ENCODE results near the gene RYK.
"Not testable (repeated sequence)": the region's sequence is repeated elsewhere in the genome, so short reads cannot be mapped to it uniquely, and the experiment has no call there.

The RYK gene

GRCh38 chr3:134228035-134228434 lies 22.6 kb downstream of the RYK start:
- no peak overlapping the region for H3K27ac ChIP-seq

GRCh38 chr3:134224796-134225156 lies 25.9 kb downstream of the RYK start:
- not testable (repeated sequence) for H3K27ac ChIP-seq; DNase-seq (ENCODE audit: low read depth, low spot score)

More at GRCh38 chr3:134228035-134228434, 22.6 kb downstream of the RYK start:
- no peak for DNase-seq (ENCODE audit: low read depth, low spot score)

DNA sequence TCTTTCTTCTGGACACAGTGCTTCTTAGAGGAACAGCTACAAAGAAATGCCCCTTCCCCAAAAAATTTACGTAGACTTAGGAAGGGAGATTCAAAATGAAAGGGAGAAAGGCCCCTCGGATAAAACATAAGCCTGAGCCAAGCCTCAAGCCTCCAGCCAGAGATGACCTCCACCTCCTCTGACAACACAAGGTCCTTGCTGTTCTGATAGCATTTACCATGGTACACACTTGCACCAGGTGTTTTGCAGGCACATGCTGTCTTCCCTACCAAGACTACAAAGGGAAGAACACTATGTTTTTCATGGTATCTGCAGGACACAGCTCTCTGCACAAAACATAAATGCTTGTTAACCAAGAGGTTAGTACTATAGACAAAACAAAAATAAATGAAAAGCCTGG lies 27.8 kb downstream of the RYK start:
- DNase-seq (ENCODE audit: low read depth, low spot score) = no peak
- no peak overlapping the region for H3K27ac ChIP-seq

DNA sequence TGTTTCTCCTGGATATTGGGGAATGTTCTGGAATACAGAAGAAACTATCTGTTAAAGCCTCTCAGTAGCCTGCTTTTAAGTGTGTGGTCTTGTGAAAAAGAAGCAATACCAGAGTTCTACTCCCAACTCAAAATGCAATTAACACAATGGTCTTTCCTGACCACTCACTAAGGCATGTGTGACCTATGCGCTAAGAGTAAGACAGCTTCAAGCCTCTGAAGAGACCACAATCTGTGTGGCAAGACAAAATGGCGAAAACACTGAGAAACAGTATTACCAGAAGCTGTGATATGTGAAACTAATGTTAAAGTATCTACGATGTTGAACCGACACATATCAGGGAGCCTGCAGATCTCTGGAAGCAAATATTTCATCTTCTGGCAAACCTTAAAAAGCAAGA lies 33.8 kb downstream of the RYK start:
- DNase-seq (ENCODE audit: low read depth, low spot score) = no peak
- H3K27ac ChIP-seq = no peak overlapping the region

GRCh38 chr3:134216191-134216764 lies 34.4 kb downstream of the RYK start:
- DNase-seq (ENCODE audit: low read depth, low spot score) = no peak
- no peak overlapping the region for H3K27ac ChIP-seq

- no peak overlapping the region for H3K27ac ChIP-seq
- DNase-seq (ENCODE audit: low read depth, low spot score) = no peak
Measured at GRCh38 chr3:134214239-134214638, 36.4 kb downstream of the RYK start.

DNA sequence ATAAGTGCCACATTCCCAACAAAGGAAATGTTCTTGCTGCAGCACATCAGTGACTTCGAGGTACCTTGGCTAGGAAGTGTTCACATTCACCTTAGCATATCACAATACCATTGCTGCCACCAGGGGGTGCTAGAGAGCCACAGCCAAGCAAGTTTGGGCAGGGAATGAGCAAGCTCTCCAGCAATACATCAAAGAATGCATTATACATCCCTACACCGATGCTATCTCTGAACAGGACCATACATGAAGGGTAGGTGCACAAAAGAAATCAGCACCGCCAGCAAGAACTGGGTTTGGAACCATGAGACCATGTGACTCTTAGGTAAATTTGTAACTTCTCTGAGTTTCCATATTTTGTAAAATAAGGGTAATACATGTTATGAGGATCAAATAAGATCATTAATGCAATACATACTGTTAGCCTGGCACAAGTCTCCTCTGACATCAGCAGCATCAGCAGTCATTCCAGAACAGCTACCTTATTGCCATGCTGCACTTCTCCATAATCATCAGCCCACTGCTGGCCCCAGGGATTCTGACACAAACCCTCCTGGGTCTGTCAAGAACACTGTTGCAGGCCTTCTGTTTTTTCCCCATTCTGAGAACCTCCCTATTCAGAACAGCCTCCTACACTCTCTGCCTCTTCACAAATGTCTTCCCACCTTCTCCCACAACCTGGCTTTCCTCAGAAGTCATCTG lies 37.5 kb downstream of the RYK start:
- DNase-seq (ENCODE audit: low read depth, low spot score) = peak; percentile 61
- H3K27ac ChIP-seq = peak overlapping the region; percentile 35

DNA sequence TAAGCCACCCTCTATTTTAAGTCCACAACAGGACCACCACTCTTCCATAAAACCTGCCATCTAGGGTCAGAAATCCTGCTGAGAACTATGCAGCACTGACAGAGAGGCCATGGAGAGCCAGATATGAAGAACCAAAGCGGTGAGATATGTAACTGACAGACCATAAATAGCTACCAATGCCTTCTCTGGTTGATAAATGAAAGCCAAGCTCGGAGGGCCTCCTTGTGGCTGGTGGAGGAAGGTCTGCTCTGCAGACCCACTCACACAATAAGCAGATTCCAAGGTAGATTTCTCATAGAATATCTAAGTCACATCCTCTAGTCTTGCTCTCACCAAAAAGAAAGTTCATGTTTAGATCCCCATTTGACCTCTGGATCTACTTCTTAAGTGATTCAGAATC lies 38.9 kb downstream of the RYK start:
- DNase-seq (ENCODE audit: low read depth, low spot score) = no peak

GRCh38 chr3:134205451-134205850 lies 45.2 kb downstream of the RYK start:
- H3K27ac ChIP-seq = no peak overlapping the region
- no peak for DNase-seq (ENCODE audit: low read depth, low spot score)

More for the DNA sequence above, 38.9 kb downstream of the RYK start:
- H3K27ac ChIP-seq = no peak overlapping the region

DNA sequence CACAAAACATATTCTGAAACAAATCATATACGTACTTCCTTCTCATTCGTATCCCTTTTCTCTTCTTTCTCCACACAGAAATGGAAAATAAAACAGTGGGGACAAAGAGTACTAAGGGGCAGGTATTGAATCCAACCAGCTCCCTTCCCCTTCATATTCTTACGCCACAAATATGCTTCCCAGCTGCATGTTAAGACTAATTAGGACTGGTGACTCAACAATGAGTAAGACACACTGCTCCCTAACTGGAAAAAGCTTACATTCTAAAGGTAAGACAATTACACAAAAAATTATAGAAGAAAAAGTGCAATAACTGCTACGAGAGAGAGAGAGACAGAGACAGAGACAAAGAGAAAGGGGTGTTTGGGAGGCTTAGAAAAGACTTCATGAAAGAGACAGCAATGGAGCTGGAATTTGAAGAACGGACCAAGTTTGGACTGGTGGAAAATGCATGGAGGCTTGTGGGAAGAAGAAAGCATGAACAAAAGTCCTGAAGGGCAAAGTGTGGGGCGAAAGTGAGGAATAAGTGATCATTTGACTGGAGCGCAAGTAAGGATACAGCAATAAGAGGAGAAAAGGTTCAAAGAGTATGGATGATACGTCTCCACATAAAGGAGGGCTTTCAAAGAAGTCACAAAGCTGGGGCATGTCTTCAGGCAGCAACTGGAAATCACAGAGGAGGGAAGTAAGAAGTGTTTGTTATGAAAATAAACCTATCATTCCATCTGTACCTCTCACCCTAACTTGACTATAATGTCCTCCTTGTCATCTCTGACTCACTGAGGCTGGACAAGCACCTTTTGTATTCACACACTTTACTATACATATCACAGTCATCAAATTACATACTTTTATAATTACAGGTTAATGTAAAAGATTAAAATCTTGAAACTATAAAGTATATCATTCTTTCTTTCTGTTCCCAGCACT lies 49.2 kb downstream of the RYK start:
- peak overlapping the region; percentile 99 for H3K27ac ChIP-seq
- DNase-seq (ENCODE audit: low read depth, low spot score) = peak; percentile 88

- DNase-seq (ENCODE audit: low read depth, low spot score); H3K27ac ChIP-seq: not testable (repeated sequence)
Measured at GRCh38 chr3:134199880-134200279, 50.8 kb downstream of the RYK start.

- H3K27ac ChIP-seq = no peak overlapping the region
- no peak for DNase-seq (ENCODE audit: low read depth, low spot score)
Measured at GRCh38 chr3:134199240-134199639, 51.4 kb downstream of the RYK start.

DNA sequence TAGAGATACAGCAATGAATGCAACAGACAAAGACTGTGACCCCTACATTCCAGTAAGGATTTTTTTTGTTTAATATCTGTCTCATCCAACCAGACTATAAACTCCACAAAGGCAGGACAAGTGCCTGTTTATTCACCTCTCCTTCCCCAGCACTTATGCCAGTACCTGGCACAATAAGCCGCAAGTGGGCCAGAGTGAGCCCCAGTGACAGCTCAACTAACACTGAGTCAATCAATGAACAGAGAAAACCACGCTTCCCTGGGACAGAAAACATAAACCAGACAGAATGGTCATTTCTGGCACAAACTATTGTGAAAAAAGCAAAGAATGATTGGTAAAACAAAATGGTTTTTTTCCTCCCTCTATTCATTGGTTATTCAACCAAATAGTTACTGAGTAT lies 52.2 kb downstream of the RYK start:
- no peak for DNase-seq (ENCODE audit: low read depth, low spot score)
- no peak overlapping the region for H3K27ac ChIP-seq

DNA sequence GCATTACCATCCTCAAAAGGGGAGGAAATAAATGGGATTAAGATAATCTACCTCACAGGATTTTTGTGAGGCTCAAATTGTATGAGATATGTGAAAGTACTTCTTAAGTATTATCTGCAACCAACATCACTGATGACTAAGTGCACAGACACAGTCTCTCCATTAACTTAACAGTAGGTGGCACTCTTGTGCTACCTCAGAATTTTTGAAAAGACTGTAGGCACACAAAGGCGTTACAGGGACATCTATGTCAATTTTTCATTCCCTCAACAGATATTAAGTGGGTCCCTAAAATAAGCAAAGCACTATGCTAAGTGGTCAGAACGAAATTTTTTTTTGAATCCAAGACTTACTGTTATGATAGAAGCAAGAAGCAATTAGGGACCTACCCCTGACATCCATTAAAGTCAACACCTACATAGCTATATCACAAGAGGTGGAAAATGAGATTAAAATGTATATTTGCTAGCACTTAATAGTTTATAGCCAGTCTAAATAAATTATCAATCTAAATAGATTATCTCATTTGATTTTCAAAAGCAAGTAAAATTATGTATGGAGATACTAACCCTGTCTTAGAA lies 52.9 kb downstream of the RYK start:
- no peak for DNase-seq (ENCODE audit: low read depth, low spot score)
- H3K27ac ChIP-seq = no peak overlapping the region

- DNase-seq (ENCODE audit: low read depth, low spot score) = no peak
- no peak overlapping the region for H3K27ac ChIP-seq
Measured at GRCh38 chr3:134194247-134194646, 56.4 kb downstream of the RYK start.

DNA sequence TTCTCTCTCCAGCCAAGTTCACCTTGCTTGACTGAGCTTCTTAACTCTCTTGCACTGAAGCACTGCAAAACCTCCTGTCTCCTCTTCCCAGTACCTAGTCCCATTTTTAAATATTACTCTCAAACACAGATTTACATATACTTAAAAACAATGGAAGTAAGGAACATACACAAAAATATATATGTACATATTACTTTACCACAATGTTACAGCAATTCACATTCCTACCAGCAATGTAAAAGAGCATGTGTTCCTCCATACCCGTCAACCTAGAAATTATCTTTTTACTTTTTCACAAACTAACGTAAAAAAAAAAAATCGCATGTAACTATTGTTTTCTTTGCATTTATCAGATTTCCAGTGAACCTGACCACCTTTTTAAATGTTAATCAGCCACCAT lies 60.4 kb downstream of the RYK start:
- no peak overlapping the region for H3K27ac ChIP-seq

GRCh38 chr3:134189849-134190248 lies 60.8 kb downstream of the RYK start:
- H3K27ac ChIP-seq = no peak overlapping the region
- DNase-seq (ENCODE audit: low read depth, low spot score) = no peak

More for the DNA sequence above, 60.4 kb downstream of the RYK start:
- DNase-seq (ENCODE audit: low read depth, low spot score) = no peak

- no peak for DNase-seq (ENCODE audit: low read depth, low spot score)
- no peak overlapping the region for H3K27ac ChIP-seq
Measured at GRCh38 chr3:134186391-134186790, 64.3 kb downstream of the RYK start.

DNA sequence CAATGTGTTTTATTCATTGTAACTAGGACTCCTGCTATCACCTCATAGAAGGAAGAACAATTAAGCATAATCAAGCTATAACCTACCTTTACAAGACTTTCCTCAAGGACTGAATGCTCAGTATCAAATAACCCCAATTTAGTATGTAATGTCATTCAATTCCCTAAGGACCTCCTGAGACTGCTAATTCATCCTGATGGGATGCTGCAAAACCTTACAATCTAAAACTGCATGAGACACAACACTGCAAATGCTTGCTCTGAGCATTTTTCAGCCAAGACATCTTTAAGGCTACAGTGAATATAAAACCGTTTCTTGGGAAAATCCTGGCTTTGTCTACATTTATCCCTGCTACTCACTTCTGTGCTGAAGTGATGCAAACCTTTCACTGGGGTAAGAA lies 69.9 kb downstream of the RYK start:
- no peak for DNase-seq (ENCODE audit: low read depth, low spot score)
- H3K27ac ChIP-seq = no peak overlapping the region

DNA sequence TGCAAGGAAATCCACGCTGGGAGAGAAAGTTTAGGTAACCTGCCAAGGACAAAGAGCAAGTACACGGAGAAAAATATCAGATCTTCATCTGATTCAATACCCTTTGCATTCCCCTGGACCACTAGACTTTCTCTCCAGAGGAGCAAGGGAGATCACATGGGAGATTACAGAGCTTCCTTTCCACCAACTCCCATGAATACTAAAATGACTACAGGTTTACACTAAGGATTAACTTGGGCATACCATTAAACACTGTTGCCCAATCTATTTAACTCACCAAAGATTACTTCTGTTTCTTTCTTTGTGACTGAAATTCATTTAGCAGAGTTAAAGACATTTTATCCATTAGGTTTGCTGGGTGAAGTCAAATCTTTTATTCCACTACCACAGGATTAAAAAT lies 71.2 kb downstream of the RYK start:
- H3K27ac ChIP-seq = no peak overlapping the region
- no peak for DNase-seq (ENCODE audit: low read depth, low spot score)

DNA sequence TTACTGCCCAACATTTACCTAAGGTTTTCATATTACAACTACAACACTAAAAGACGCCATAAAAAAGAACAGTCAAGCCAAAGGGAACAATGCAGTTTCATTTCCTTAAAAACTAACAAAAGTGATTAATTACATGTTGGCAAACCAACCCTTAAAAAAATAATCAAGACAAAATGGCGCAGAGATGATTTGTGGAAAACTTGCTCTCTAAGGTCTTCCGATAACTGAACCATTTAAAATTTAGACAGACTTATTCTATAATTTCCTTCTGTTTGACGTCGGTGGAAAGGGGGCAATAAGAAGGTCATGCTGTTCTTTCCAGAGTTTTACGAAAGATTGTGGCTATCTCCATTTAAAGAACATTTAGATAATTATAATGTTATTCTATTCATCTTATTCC lies 87.6 kb downstream of the RYK start:
- no peak for DNase-seq (ENCODE audit: low read depth, low spot score)
- no peak overlapping the region for H3K27ac ChIP-seq

Measured in epithelial cell of prostate (primary cell).